ENCODE measurements around the gene PARD3B.

The PARD3B gene

GRCh38 chr2:205375461-205376448, 830.5 kb downstream of the PARD3B start:
- DNase-seq = no peak

GRCh38 chr2:205377324-205377723, 832.0 kb downstream of the PARD3B start:
- DNase-seq = no peak

GRCh38 chr2:205383601-205384000, 838.3 kb downstream of the PARD3B start:
- no peak for DNase-seq

- no peak for DNase-seq
Observed at GRCh38 chr2:205386109-205386508, 840.8 kb downstream of the PARD3B start.

GRCh38 chr2:205387350-205388055, 842.2 kb downstream of the PARD3B start:
- no peak for DNase-seq

- DNase-seq = no peak
Observed at GRCh38 chr2:205390866-205391265, 845.6 kb downstream of the PARD3B start.

- DNase-seq = no peak
Observed at GRCh38 chr2:205401511-205401910, 856.2 kb downstream of the PARD3B start.

- no peak for DNase-seq
Observed at GRCh38 chr2:205402011-205402410, 856.7 kb downstream of the PARD3B start.

GRCh38 chr2:205403244-205403825, 858.1 kb downstream of the PARD3B start:
- DNase-seq = no peak

GRCh38 chr2:205405194-205405593, 859.9 kb downstream of the PARD3B start:
- DNase-seq = no peak

- no peak for DNase-seq
Observed at GRCh38 chr2:205405752-205406151, 860.5 kb downstream of the PARD3B start.

GRCh38 chr2:205407984-205408383, 862.7 kb downstream of the PARD3B start:
- DNase-seq = no peak

- DNase-seq = no peak
Observed at GRCh38 chr2:205408696-205409095, 863.4 kb downstream of the PARD3B start.

- DNase-seq = no peak
Observed at GRCh38 chr2:205409411-205409810, 864.1 kb downstream of the PARD3B start.

GRCh38 chr2:205411558-205411957, 866.3 kb downstream of the PARD3B start:
- DNase-seq = no peak

- DNase-seq = no peak
Observed at GRCh38 chr2:205424326-205424725, 879.1 kb downstream of the PARD3B start.

GRCh38 chr2:205425102-205425501, 879.8 kb downstream of the PARD3B start:
- no peak for DNase-seq

- DNase-seq = no peak
Observed at GRCh38 chr2:205427112-205427511, 881.8 kb downstream of the PARD3B start.

GRCh38 chr2:205428811-205429210, 883.5 kb downstream of the PARD3B start:
- DNase-seq = no peak

GRCh38 chr2:205435970-205436369, 890.7 kb downstream of the PARD3B start:
- no peak for DNase-seq

- DNase-seq = no peak
Observed at GRCh38 chr2:205438241-205438640, 893.0 kb downstream of the PARD3B start.

GRCh38 chr2:205439621-205440020, 894.3 kb downstream of the PARD3B start:
- DNase-seq = no peak

- DNase-seq = no peak
Observed at GRCh38 chr2:205441524-205441923, 896.2 kb downstream of the PARD3B start.

- DNase-seq = no peak
Observed at GRCh38 chr2:205448189-205448588, 902.9 kb downstream of the PARD3B start.
